CD14-positive monocyte (primary cell): ENCODE data around the gene NEK1. TPM values are rescaled to one million over a fixed set of nuclear protein-coding genes. Genes with fewer than 3 reads are reported as not detected.

Experiments used
- DNase-seq, 3 donors: peaks; one replicate each; pipeline ENCODE4 v3.0.0-alpha.2; 2011 to 2022
- H2AFZ ChIP-seq: 2 replicates; pipeline ENCODE4 v1.6.0; 2012; ENCODE audit warnings: mild to moderate bottlenecking, low read depth, low read length, inconsistent platforms; ENCODE audit not compliant: insufficient read depth, poor library complexity, severe bottlenecking
- H3K27ac ChIP-seq, 2 donors: 1 replicate in 1 of 2; 2 replicates in 1 of 2; pipeline ENCODE4 v1.5.1; 2012 to 2013; ENCODE audit warnings: low read length in 2 of 2, control low read depth in 1 of 2, inconsistent platforms in 1 of 2, low read depth in 1 of 2, mild to moderate bottlenecking in 1 of 2
- H3K27me3 ChIP-seq, 2 donors: one replicate each; pipeline versions ENCODE4 v1.6.0 to v1.6.1; 2011 to 2013; ENCODE audit warnings: low read length in 2 of 2; ENCODE audit not compliant: control insufficient read depth in 2 of 2, insufficient read depth in 2 of 2
- H3K36me3 ChIP-seq, 2 donors: replicated peaks in 1 of 2; 1 replicate in 1 of 2; 2 replicates in 1 of 2; pipeline versions ENCODE4 v1.5.1 to v1.6.1; 2012 to 2013; ENCODE audit warnings: low read length in 2 of 2, control low read depth in 1 of 2, inconsistent platforms in 1 of 2, mild to moderate bottlenecking in 1 of 2; ENCODE audit not compliant: insufficient read depth in 2 of 2, control insufficient read depth in 1 of 2
- H3K4me1 ChIP-seq, 2 donors: 1 replicate in 1 of 2; 2 replicates in 1 of 2; pipeline versions ENCODE4 v1.5.1 to v1.6.1; 2012 to 2013; ENCODE audit warnings: low read length in 2 of 2, control low read depth in 1 of 2, inconsistent platforms in 1 of 2, mild to moderate bottlenecking in 1 of 2, moderate library complexity in 1 of 2; ENCODE audit not compliant: insufficient read depth in 2 of 2, control insufficient read depth in 1 of 2
- H3K4me2 ChIP-seq: replicated peaks from 2 replicates; pipeline ENCODE3; 2012; ENCODE audit warnings: low read length, moderate library complexity, mild to moderate bottlenecking; ENCODE audit not compliant: poor library complexity, severe bottlenecking; ENCODE audit errors: extremely low read depth
- H3K4me3 ChIP-seq, 3 experiments: fragments of 200-600 bp in 1 of 3; sonication (generic) in 1 of 3; replicated peaks in 1 of 3; 1 replicate in 2 of 3; 2 replicates in 1 of 3; pipeline ENCODE4 v1.5.1; 2011 to 2013; ENCODE audit warnings: low read length in 3 of 3, mild to moderate bottlenecking in 3 of 3, control low read depth in 2 of 3, low read depth in 2 of 3, inconsistent platforms in 1 of 3, moderate library complexity in 1 of 3
- H3K79me2 ChIP-seq: 2 replicates; pipeline ENCODE4 v1.6.0; 2012; ENCODE audit warnings: mild to moderate bottlenecking, control low read depth, inconsistent platforms, low read length, moderate library complexity; ENCODE audit not compliant: insufficient read depth
- H3K9ac ChIP-seq: 2 replicates; pipeline ENCODE4 v1.6.0; 2017; ENCODE audit warnings: low read length, mild to moderate bottlenecking; ENCODE audit not compliant: insufficient read depth, poor library complexity, severe bottlenecking
- H3K9me3 ChIP-seq, 2 donors: replicated peaks in 1 of 2; 1 replicate in 1 of 2; 2 replicates in 1 of 2; pipeline versions ENCODE4 v1.5.1 to v1.6.1; 2012 to 2013; ENCODE audit warnings: low read length in 2 of 2, control low read depth in 1 of 2; ENCODE audit not compliant: control insufficient read depth in 1 of 2, insufficient read depth in 1 of 2
- H4K20me1 ChIP-seq: 2 replicates; pipeline ENCODE4 v1.6.0; 2012; ENCODE audit warnings: mild to moderate bottlenecking, low read length, control low read depth, moderate library complexity; ENCODE audit not compliant: insufficient read depth
- H3K27ac Mint-ChIP-seq, 7 donors: one replicate each; pipeline ENCODE4 v1.8.0; 2020; ENCODE audit warnings: mild to moderate bottlenecking in 7 of 7, mixed read lengths in 7 of 7, moderate library complexity in 6 of 7, inconsistent platforms in 2 of 7
- H3K27me3 Mint-ChIP-seq, 3 donors: one replicate each; pipeline ENCODE4 v1.8.0; 2021 to 2022; ENCODE audit warnings: low read depth in 3 of 3, mild to moderate bottlenecking in 3 of 3, mixed read lengths in 3 of 3, moderate library complexity in 3 of 3, inconsistent platforms in 1 of 3
- H3K36me3 Mint-ChIP-seq, 2 donors: one replicate each; pipeline ENCODE4 v1.8.0; 2020; ENCODE audit warnings: mixed read lengths in 2 of 2, inconsistent platforms in 1 of 2, mild to moderate bottlenecking in 1 of 2
- H3K4me1 Mint-ChIP-seq: one replicate; pipeline ENCODE4 v1.8.0; 2020; ENCODE audit warnings: mild to moderate bottlenecking, mixed read lengths
- H3K4me3 Mint-ChIP-seq, 2 donors: one replicate each; pipeline ENCODE4 v1.8.0; 2020; ENCODE audit warnings: mild to moderate bottlenecking in 2 of 2, mixed read lengths in 2 of 2, moderate library complexity in 1 of 2
- H3K9me3 Mint-ChIP-seq, 7 donors: one replicate each; pipeline ENCODE4 v1.8.0; 2020 to 2022; ENCODE audit warnings: mixed read lengths in 7 of 7, mild to moderate bottlenecking in 6 of 7, moderate library complexity in 6 of 7, inconsistent platforms in 2 of 7
- CTCF ChIP-seq: fragments of 200-600 bp; IDR thresholded peaks from one replicate; pipeline ENCODE4 v1.8.0; 2022; ENCODE audit warnings: antibody characterized with exemption, mild to moderate bottlenecking
- WGBS: methylation state at CpG from one replicate; pipeline ENCODE4 v1.1.5; 2013; ENCODE audit warnings: missing lambda C conversion rate; ENCODE audit not compliant: insufficient coverage; 5-methylcytosine and 5-hydroxymethylcytosine counted together
- intact Hi-C, 2 donors: fragments of 100-400 bp; cut with micrococcal nuclease; formaldehyde crosslinking; loops; one replicate each; pipeline versions ENCODE4 v1.15.0 to v1.15.1; 2023
- polyA plus RNA-seq, 3 donors: library from polyadenylated mRNA; depleted of rRNA in 1 of 3; unstranded in 2 of 3; stranded (reverse) in 1 of 3; fragments of 300-500 nt in 2 of 3; fragments of >200 nt in 1 of 3; fragmentation: Illumina TruSeq in 2 of 3; gene quantifications; 1 replicate in 2 of 3; 2 replicates in 1 of 3; pipeline ENCODE4 v1.2.3, GENCODE V29; 2012 to 2021

Gene NEK1
- polyA plus RNA-seq, 3 donors = 1.9 to 5.5 (median 2.7) TPM

GRCh38 chr4:169417629-169418282, 194.6 kb downstream of the NEK1 start:
- Histone ChIP-seq H3K4me3 (no peak overlapping the region), H3K4me1 (no peaks in the 10 kb centered on the region), H3K9ac (no peak overlapping the region), H3K36me3 (no peaks in the 10 kb centered on the region), H4K20me1 (no peaks in the 10 kb centered on the region), H3K9me3 (no peaks in the 10 kb centered on the region), H3K27ac (no peak overlapping the region), H3K27me3 (no peaks in the 10 kb centered on the region), H2AFZ (no peak overlapping the region), H3K79me2 (no peaks in the 10 kb centered on the region), H3K4me2 (no peak overlapping the region)
- H3K9me3 Mint-ChIP-seq = peaks cover 0 to 5% (median 2%) of the 10 kb centered on the region in 7 donors
- no peak for TF ChIP-seq CTCF
- no peak overlapping the region for H3K4me3 Mint-ChIP-seq
- DNase-seq = no peak
- H3K27me3 Mint-ChIP-seq = no peaks in the 10 kb centered on the region
- intact Hi-C loops = no loop called here
- peaks cover 10 to 13% of the 10 kb centered on the region in 2 donors for H3K36me3 Mint-ChIP-seq
- H3K27ac Mint-ChIP-seq = peak overlapping the region in 1 of 7 donors; percentile 42
- no CpG with 5 or more reads among the region's 1 CpG for WGBS
- H3K4me1 Mint-ChIP-seq = no peaks in the 10 kb centered on the region

DNA sequence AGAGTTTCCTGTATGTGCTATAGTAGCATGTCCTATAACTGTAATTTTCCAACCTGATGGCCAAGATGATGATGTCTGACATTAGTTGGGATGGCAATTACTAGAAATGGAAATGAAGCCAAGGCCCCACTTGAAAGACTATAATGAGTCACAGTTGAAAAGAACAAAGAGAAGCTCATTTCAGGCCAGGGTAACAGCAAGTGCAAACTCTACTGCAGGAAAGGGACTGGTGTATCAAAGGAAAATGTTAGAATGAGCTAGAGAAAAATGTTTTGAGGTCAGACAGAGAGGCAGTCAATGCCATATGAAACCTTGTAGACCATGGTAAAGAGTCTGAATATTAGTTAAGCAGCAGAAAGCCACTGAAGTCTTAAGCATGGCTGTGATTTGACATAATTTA, 195.4 kb downstream of the NEK1 start:
- H3K4me1 Mint-ChIP-seq = no peaks in the 10 kb centered on the region
- Histone ChIP-seq H3K27me3 (no peaks in the 10 kb centered on the region), H3K9me3 (no peaks in the 10 kb centered on the region), H3K79me2 (no peaks in the 10 kb centered on the region), H3K36me3 (no peaks in the 10 kb centered on the region), H3K4me1 (no peaks in the 10 kb centered on the region), H2AFZ (no peak overlapping the region), H3K4me3 (no peak overlapping the region), H3K27ac (no peak overlapping the region), H4K20me1 (no peaks in the 10 kb centered on the region), H3K9ac (no peak overlapping the region), H3K4me2 (no peak overlapping the region)
- H3K27me3 Mint-ChIP-seq = no peaks in the 10 kb centered on the region
- H3K36me3 Mint-ChIP-seq = peaks cover 10 to 13% of the 10 kb centered on the region in 2 donors
- H3K27ac Mint-ChIP-seq = no peak overlapping the region
- intact Hi-C loops = no loop called here
- no peak for DNase-seq
- TF ChIP-seq CTCF = no peak
- peaks cover 0 to 5% (median 2%) of the 10 kb centered on the region in 7 donors for H3K9me3 Mint-ChIP-seq
- H3K4me3 Mint-ChIP-seq = no peak overlapping the region
